MM.1S (cell line): Measurements from ENCODE around the gene TIMM21.

Source experiments
- DNase-seq: peaks from one replicate; pipeline ENCODE4 v3.0.0-alpha.2; 2015
- H2AFZ ChIP-seq: fragments of 300-600 bp; sonication (generic); 2 replicates; pipeline ENCODE4 v1.6.0; 2016; ENCODE audit warnings: antibody characterized with exemption, low read length
- H3F3A ChIP-seq: fragments of 300-600 bp; sonication (generic); 2 replicates; pipeline ENCODE4 v1.6.1; 2016; ENCODE audit warnings: mild to moderate bottlenecking, antibody characterized with exemption, low read length, moderate library complexity, mixed read lengths; ENCODE audit not compliant: insufficient read depth
- H3K27ac ChIP-seq: fragments of 300-600 bp; sonication (generic); 2 replicates; pipeline ENCODE4 v1.5.1; 2016; ENCODE audit warnings: mild to moderate bottlenecking, low read length
- H3K27me3 ChIP-seq: fragments of 300-600 bp; sonication (generic); replicated peaks from 2 replicates; pipeline ENCODE4 v1.6.0; 2016; ENCODE audit warnings: low read length; ENCODE audit not compliant: insufficient read depth
- H3K36me3 ChIP-seq: fragments of 300-600 bp; sonication (generic); replicated peaks from 2 replicates; pipeline ENCODE4 v1.6.1; 2016; ENCODE audit warnings: mild to moderate bottlenecking, low read length, mixed read lengths; ENCODE audit not compliant: insufficient read depth
- H3K4me1 ChIP-seq: fragments of 300-600 bp; sonication (generic); 2 replicates; pipeline ENCODE4 v1.6.1; 2016; ENCODE audit warnings: low read length, mixed read lengths
- H3K4me2 ChIP-seq: fragments of 300-600 bp; sonication (generic); 2 replicates; pipeline ENCODE4 v1.6.0; 2016; ENCODE audit warnings: low read depth, low read length
- H3K4me3 ChIP-seq: fragments of 300-600 bp; sonication (generic); 2 replicates; pipeline ENCODE4 v1.5.1; 2016; ENCODE audit warnings: low read length, mixed read lengths
- H3K79me2 ChIP-seq: fragments of 300-600 bp; sonication (generic); 2 replicates; pipeline ENCODE4 v1.6.1; 2016; ENCODE audit warnings: mixed run types, low read length, mixed read lengths
- H3K9ac ChIP-seq: fragments of 300-600 bp; sonication (generic); 2 replicates; pipeline ENCODE4 v1.6.1; 2016; ENCODE audit warnings: low read length, mixed read lengths
- H3K9me2 ChIP-seq: fragments of 300-600 bp; sonication (generic); replicated peaks from 2 replicates; pipeline ENCODE4 v1.6.1; 2016; ENCODE audit warnings: mild to moderate bottlenecking, low read length, mixed read lengths; ENCODE audit not compliant: insufficient read depth
- H3K9me3 ChIP-seq: fragments of 300-600 bp; sonication (generic); replicated peaks from 2 replicates; pipeline ENCODE4 v1.6.1; 2016; ENCODE audit warnings: mild to moderate bottlenecking, low read length, mixed read lengths; ENCODE audit not compliant: insufficient read depth
- H4K20me1 ChIP-seq: fragments of 300-600 bp; sonication (generic); 2 replicates; pipeline ENCODE4 v1.6.1; 2016; ENCODE audit warnings: mild to moderate bottlenecking, low read length, moderate library complexity, mixed read lengths; ENCODE audit not compliant: insufficient read depth
- EZH2 ChIP-seq: fragments of 300-600 bp; sonication (generic); optimal IDR thresholded peaks from 2 replicates; pipeline ENCODE3; 2017; ENCODE audit warnings: low read depth, mild to moderate bottlenecking, antibody characterized with exemption, low read length, mixed read lengths
- EZH2phosphoT487 ChIP-seq: fragments of 300-600 bp; sonication (generic); IDR thresholded peaks from 2 replicates; pipeline ENCODE4 v1.6.1; 2018; ENCODE audit warnings: antibody characterized with exemption, low read length
- TF ChIP-seq, protein P1 (sequence below): fragments of 300-600 bp; sonication (generic); IDR thresholded peaks from 2 replicates; pipeline ENCODE4 v1.5.1; 2016; ENCODE audit warnings: antibody characterized with exemption, low read length, mixed read lengths

Gene TIMM21

DNA sequence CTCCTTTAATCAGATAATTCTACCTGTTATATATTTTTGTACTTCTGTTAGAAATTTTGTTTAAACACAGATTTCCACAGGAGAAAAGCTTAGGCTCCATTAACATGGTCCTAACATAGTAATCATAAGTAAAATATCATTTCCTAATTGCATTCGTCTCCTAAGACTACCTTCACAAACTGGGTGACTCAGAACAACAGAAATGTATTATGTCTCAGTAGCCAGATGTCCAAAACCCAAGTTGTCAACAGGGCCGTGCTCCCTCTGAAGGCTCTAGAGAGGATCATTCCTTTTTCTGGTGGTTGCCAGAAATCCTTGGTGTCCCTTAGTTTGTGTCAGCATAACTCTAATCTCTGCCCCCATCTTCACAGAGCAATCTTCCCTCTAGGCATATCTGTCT is 6.1 kb upstream of the TIMM21 start:
- H3K4me3 ChIP-seq: no peak overlapping the region

DNA sequence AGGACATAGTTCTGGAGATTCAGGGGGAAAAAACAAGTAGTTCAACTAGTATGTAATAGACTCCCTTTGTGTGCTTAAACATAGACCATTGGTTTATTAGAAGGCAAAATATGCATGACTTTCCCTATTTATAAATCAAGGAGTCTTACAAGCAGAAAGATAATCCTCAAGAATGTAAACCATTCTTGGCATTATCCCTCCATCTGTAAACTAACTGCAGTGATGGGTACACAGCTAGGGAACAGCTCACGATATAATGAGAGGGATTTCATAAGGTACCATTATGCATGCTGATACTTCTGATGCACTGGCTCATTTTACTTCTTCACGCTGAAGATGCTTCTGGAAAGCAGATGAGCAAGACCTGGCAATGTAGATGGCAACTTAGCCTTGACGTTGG is 1.6 kb upstream of the TIMM21 start:
- Histone ChIP-seq H4K20me1 (no peaks in the 10 kb centered on the region), H3K27ac (no peak overlapping the region), H3K9me2 (no peaks in the 10 kb centered on the region), H3K9me3 (no peaks in the 10 kb centered on the region), H3K27me3 (no peaks in the 10 kb centered on the region), H2AFZ (peak overlapping the region; percentile 88), H3K36me3 (no peaks in the 10 kb centered on the region), H3K9ac (no peak overlapping the region; the same call in 1 of the 2 replicates), H3K4me1 (peaks cover 22% of the 10 kb centered on the region), H3K4me3 (peak overlapping the region; percentile 91), H3F3A (peaks cover 9% of the 10 kb centered on the region; the same call in 1 of the 2 replicates), H3K79me2 (peaks cover 34% of the 10 kb centered on the region), H3K4me2 (peak overlapping the region; percentile 86)
- no peak for DNase-seq
- no peak for TF ChIP-seq EZH2
- TF ChIP-seq, protein P1, sequence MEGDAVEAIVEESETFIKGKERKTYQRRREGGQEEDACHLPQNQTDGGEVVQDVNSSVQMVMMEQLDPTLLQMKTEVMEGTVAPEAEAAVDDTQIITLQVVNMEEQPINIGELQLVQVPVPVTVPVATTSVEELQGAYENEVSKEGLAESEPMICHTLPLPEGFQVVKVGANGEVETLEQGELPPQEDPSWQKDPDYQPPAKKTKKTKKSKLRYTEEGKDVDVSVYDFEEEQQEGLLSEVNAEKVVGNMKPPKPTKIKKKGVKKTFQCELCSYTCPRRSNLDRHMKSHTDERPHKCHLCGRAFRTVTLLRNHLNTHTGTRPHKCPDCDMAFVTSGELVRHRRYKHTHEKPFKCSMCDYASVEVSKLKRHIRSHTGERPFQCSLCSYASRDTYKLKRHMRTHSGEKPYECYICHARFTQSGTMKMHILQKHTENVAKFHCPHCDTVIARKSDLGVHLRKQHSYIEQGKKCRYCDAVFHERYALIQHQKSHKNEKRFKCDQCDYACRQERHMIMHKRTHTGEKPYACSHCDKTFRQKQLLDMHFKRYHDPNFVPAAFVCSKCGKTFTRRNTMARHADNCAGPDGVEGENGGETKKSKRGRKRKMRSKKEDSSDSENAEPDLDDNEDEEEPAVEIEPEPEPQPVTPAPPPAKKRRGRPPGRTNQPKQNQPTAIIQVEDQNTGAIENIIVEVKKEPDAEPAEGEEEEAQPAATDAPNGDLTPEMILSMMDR: no peak

More for the DNA sequence above, 6.1 kb upstream of the TIMM21 start:
- Histone ChIP-seq H3K27ac (no peak overlapping the region), H3K9me2 (no peaks in the 10 kb centered on the region), H3K36me3 (no peaks in the 10 kb centered on the region), H3K9me3 (no peaks in the 10 kb centered on the region), H4K20me1 (no peaks in the 10 kb centered on the region), H3K27me3 (no peaks in the 10 kb centered on the region), H3K4me2 (no peak overlapping the region), H3K79me2 (no peaks in the 10 kb centered on the region), H3K9ac (no peak overlapping the region), H3K4me1 (peaks cover 11% of the 10 kb centered on the region; the same call in 1 of the 2 replicates), H3F3A (0 out of 2 replicates have a peak, but pooled peaks cover 4% of the 10 kb centered on the region), H2AFZ (no peak overlapping the region)
- no peak for TF ChIP-seq EZH2phosphoT487
- TF ChIP-seq, protein P1: no peak
- TF ChIP-seq EZH2: no peak
- DNase-seq: no peak

DNA sequence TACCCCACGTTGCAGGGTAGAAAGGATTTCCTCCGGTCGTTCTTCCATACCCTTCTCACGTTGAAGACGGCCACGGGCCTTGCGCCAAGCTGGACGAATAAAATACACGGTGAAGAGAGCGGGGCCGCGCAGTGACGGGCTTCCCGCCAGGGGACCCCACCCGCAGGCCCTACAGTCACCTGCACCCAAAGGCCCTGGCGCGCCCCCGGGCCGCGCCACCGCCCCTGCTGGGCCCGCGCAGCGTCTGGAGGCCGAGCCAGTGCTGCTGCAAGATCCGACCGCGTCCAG is 888 bp upstream of the TIMM21 start:
- peaks cover 41% of the 10 kb centered on the region for H3K79me2 ChIP-seq
- H2AFZ ChIP-seq: peak overlapping the region; percentile 88
- peak overlapping the region; percentile 39; the same call in 1 of the 2 replicates for H3K9ac ChIP-seq
- DNase-seq: no peak
- H3F3A ChIP-seq: peaks cover 9% of the 10 kb centered on the region; the same call in 1 of the 2 replicates
- TF ChIP-seq EZH2 (no peak), EZH2phosphoT487 (no peak)
- TF ChIP-seq, protein P1: no peak
- no peaks in the 10 kb centered on the region for H4K20me1 ChIP-seq
- H3K4me2 ChIP-seq: peak overlapping the region; percentile 86
- no peaks in the 10 kb centered on the region for H3K9me3 ChIP-seq
- no peaks in the 10 kb centered on the region for H3K9me2 ChIP-seq
- H3K27me3 ChIP-seq: no peaks in the 10 kb centered on the region
- H3K27ac ChIP-seq: peak overlapping the region; percentile 7; the same call in 1 of the 2 replicates
- H3K4me3 ChIP-seq: peak overlapping the region; percentile 91
- peaks cover 22% of the 10 kb centered on the region for H3K4me1 ChIP-seq
- no peaks in the 10 kb centered on the region for H3K36me3 ChIP-seq
